Spleen (tissue), 7 donors: ENCODE results near the gene ATR.

Experiments
- CTCF ChIP-seq, 11 experiments: fragments of 200-600 bp in 7 of 11; fragments of 450-650 bp in 4 of 11; sonication (generic) in 4 of 11; IDR thresholded peaks in 8 of 11; conservative IDR thresholded peaks in 3 of 11; 1 replicate in 7 of 11; 2 replicates in 4 of 11; pipeline versions ENCODE4 v1.4.0 to v1.8.0; 2016 to 2021; ENCODE audit warnings: antibody characterized with exemption in 11 of 11, inconsistent platforms in 4 of 11, mild to moderate bottlenecking in 1 of 11
- POLR2A ChIP-seq, 3 donors: fragments of 450-650 bp; IDR thresholded peaks; one replicate each; pipeline ENCODE4 v1.5.1; 2017; ENCODE audit warnings: antibody characterized with exemption in 3 of 3, mild to moderate bottlenecking in 1 of 3
- POLR2AphosphoS5 ChIP-seq, 3 donors: sonication (generic); formaldehyde crosslinking; IDR thresholded peaks; one replicate each; pipeline ENCODE4 v1.5.1; 2017; ENCODE audit warnings: antibody characterized with exemption in 3 of 3
- donor health status: DM: no; HTN: no; CAD: no; lungs with moderate emphysema.
- donor health status: DM: no; HTN: no; CAD: no.
- donor health status: DM: no; HTN: no; CAD: no.

GRCh38 chr3:142481196-142481595 is 97.3 kb downstream of the ATR start:
- no peak for TF ChIP-seq CTCF (IDR thresholded peaks at IDR 0.05 in 8 of 11, conservative IDR thresholded peaks at IDR 0.05 in 3 of 11)
- TF ChIP-seq POLR2A (IDR thresholded peaks at IDR 0.05): no peak
- no peak for TF ChIP-seq POLR2AphosphoS5 (IDR thresholded peaks at IDR 0.05)
